ENCODE results near the gene CDH4. TPM values are rescaled to one million over a fixed set of nuclear protein-coding genes. Genes with fewer than 3 reads are reported as not detected.

The CDH4 gene
- total and polyA plus RNA-seq, 2 of the 8 experiments (the other 6 are each of a cell fraction or from before 2014, with no cell fraction given) = 4.3 to 7.9 TPM

DNA sequence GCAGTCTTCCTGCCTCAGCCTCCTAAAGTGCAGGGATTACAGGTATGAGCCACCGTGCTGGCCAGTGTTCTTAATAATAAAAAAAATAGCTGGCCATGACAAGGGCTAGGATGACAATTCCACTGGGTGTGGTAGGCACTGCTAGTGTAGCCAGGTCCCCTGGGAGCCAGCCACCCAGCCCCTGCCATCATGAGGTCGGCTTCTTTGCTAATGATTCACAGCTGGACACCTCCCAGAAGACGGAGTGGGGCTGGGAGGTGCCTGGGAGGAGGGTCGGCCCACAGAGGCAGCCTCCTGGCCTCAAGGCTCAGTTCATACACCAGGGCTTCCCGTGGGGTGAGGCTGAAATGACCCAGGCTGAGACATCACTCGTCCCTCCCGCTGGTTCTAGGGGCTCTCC lies 583.2 kb downstream of the CDH4 start:
- H2BK12ac ChIP-seq (ENCODE audit: low read depth, low read length) = no peak overlapping the region
- no peak overlapping the region for H2AK5ac ChIP-seq (ENCODE audit: low read depth, low read length)
- no peak overlapping the region for H4K5ac ChIP-seq (ENCODE audit: insufficient read length, low read depth, low read length)
- FAIRE-seq (no peak), DNase-seq (ENCODE audit: low read depth in 1 of 2, low spot score in 2 of 2) (no peak)
- H2BK20ac ChIP-seq (ENCODE audit: low read length) = no peak overlapping the region
- POLR2A ChIA-PET (ENCODE audit: partially characterized antibody) = no interaction called here
- peaks cover 0 to 7% of the 10 kb centered on the region in 2 experiments for H4K20me1 ChIP-seq (replicated peaks in 1 of 2; ENCODE audit: control insufficient read depth in 1 of 2, insufficient read depth in 2 of 2, low read length in 2 of 2)
- H3K23me2 ChIP-seq (ENCODE audit: low read depth, low read length) = peaks cover 7% of the 10 kb centered on the region
- no peak overlapping the region for H4K91ac ChIP-seq (replicated peaks; ENCODE audit: insufficient read length, low read length)
- H3K27ac ChIP-seq (ENCODE audit: low read depth, low read length) = no peak overlapping the region
- CTCF ChIA-PET (ENCODE audit: partially characterized antibody) = interaction anchor here (0.9 kb wide), 1 partner anchor 36 kb away, joined by 3 read pairs; no protein-coding TSS in a partner anchor
- no peaks in the 10 kb centered on the region; a peak in 1 of 4 replicates for H3K79me2 ChIP-seq (ENCODE audit: control insufficient read depth in 1 of 2, insufficient read depth in 2 of 2, low read length in 2 of 2)
- H3K4me2 ChIP-seq (ENCODE audit: insufficient read depth in 1 of 2, low read depth in 2 of 2, low read length in 2 of 2) = no peak overlapping the region
- H3K9ac ChIP-seq (replicated peaks in 1 of 4; ENCODE audit: extremely low read depth in 1 of 4, low read depth in 3 of 4, low read length in 3 of 4) = no peak overlapping the region
- H2BK15ac ChIP-seq (ENCODE audit: low read length) = no peak overlapping the region
- no peak overlapping the region for H3K56ac ChIP-seq (replicated peaks; ENCODE audit: insufficient read length, low read depth, low read length)
- H4K8ac ChIP-seq (ENCODE audit: extremely low read depth, insufficient read depth, low read length) = no peak overlapping the region
- no peak overlapping the region for H3K14ac ChIP-seq (ENCODE audit: insufficient read length)
- no peaks in the 10 kb centered on the region; a peak in 1 of 8 replicates for H3K36me3 ChIP-seq (ENCODE audit: control insufficient read depth in 2 of 4, insufficient read depth in 4 of 4, low read length in 3 of 4)
- no peaks in the 10 kb centered on the region for H3K79me1 ChIP-seq (ENCODE audit: low read depth, low read length)
- H2AFZ ChIP-seq (ENCODE audit: low read length) = no peak overlapping the region
- no peak overlapping the region for H3K23ac ChIP-seq (ENCODE audit: insufficient read length)
- H3K4me1 ChIP-seq (replicated peaks in 1 of 4; ENCODE audit: control insufficient read depth in 3 of 4, insufficient read depth in 4 of 4, low read length in 3 of 4) = no peaks in the 10 kb centered on the region
- H3K4me3 ChIP-seq (ENCODE audit: extremely low read depth in 1 of 4, insufficient read depth in 2 of 4, low read depth in 3 of 4, low read length in 4 of 4) = no peak overlapping the region
- H3K9me3 ChIP-seq (ENCODE audit: insufficient read depth in 2 of 2, low read depth in 1 of 2, low read length in 1 of 2) = no peaks in the 10 kb centered on the region
- H3K18ac ChIP-seq (ENCODE audit: extremely low read depth, low read length) = no peak overlapping the region
- 85% methylated on average over 7 of the region's 7 CpGs; no CpG with 5 or more reads in 1 of the 2 experiments for WGBS, 2 experiments (ENCODE audit: extremely low coverage in 1 of 2, insufficient coverage in 1 of 2, insufficient read length in 1 of 2, insufficient replicate concordance in 2 of 2, low coverage in 1 of 2, low lambda C conversion rate in 2 of 2, missing lambda C conversion rate in 1 of 2)
- no peak overlapping the region for H2BK5ac ChIP-seq (ENCODE audit: low read depth, low read length)
- H3K4ac ChIP-seq (replicated peaks; ENCODE audit: insufficient read length, low read depth, low read length) = no peak overlapping the region
- H2BK120ac ChIP-seq (replicated peaks; ENCODE audit: low read depth, low read length) = no peak overlapping the region
- H3K27me3 ChIP-seq (replicated peaks in 1 of 4; ENCODE audit: control insufficient read depth in 3 of 4, extremely low read depth in 1 of 4, insufficient read depth in 3 of 4, low read length in 3 of 4) = no peaks in the 10 kb centered on the region; a peak in 2 of 7 replicates
- TF ChIP-seq SUZ12 (IDR thresholded peaks at IDR 0.05; ENCODE audit: low read length) (no peak), POLR2AphosphoS5 (IDR thresholded peaks at IDR 0.05; ENCODE audit: low read depth, low read length) (no peak), EZH2 (IDR thresholded peaks at IDR 0.05; ENCODE audit: low read depth, low read length, severe bottlenecking) (no peak)

All from H1 (cell line).